ENCODE results near the gene PRIM2. TPM values are rescaled to one million over a fixed set of nuclear protein-coding genes. Genes with fewer than 3 reads are reported as not detected.
A peak's percentile ranks its signal among the peaks of the same experiment; 100 is the strongest.
"Not testable (repeated sequence)": the region's sequence is repeated elsewhere in the genome, so short reads cannot be mapped to it uniquely, and the experiment has no call there.

PRIM2 gene
- total RNA-seq, 1 experiment from 2014 or later, result 60.0 TPM

GRCh38 chr6:57392047-57392446 is 74.6 kb downstream of the PRIM2 start:
- Histone ChIP-seq H3K36me3 (peaks cover 14% of the 10 kb centered on the region), H3K9me3 (peaks cover 11% of the 10 kb centered on the region)
- H3K4me3 ChIP-seq, DNase-seq, H3K27me3 ChIP-seq: not testable (repeated sequence)

- not testable (repeated sequence) for H3K27me3 ChIP-seq, H3K9me3 ChIP-seq, H3K4me3 ChIP-seq, H3K36me3 ChIP-seq
- DNase-seq, result peak; percentile 35
Observed at GRCh38 chr6:57419341-57419740, 101.9 kb downstream of the PRIM2 start.

- H3K27me3 ChIP-seq, result no peaks in the 10 kb centered on the region
- no peaks in the 10 kb centered on the region for H3K9me3 ChIP-seq
- H3K4me3 ChIP-seq, result no peak overlapping the region
- no peak for DNase-seq
- H3K36me3 ChIP-seq, result no peaks in the 10 kb centered on the region; the same call in 1 of the 2 replicates
Observed at GRCh38 chr6:57421503-57421902, 104.1 kb downstream of the PRIM2 start.

DNA sequence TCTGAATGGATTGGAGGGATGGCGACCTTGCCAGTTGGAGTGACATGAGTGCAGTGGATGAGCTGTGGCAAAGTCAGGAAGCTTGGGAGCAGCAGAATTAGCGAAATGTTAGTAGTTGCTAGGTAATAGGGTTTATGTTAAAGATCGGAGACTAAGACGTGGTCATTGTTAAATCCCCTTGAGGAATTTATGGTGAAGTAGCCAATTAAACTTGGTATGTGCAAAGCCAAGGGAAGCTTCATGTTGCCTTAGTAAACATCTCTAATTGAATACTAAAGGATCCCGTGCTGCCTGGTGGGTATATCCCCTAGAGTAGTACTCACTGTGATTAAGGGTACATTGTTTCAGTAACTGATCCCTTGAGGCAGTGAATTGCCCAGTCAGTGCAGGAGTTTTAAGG is 106.0 kb downstream of the PRIM2 start:
- H3K36me3 ChIP-seq, result no peaks in the 10 kb centered on the region; the same call in 1 of the 2 replicates
- DNase-seq, result no peak
- H3K27me3 ChIP-seq, result no peaks in the 10 kb centered on the region
- no peaks in the 10 kb centered on the region for H3K9me3 ChIP-seq
- H3K4me3 ChIP-seq, result no peak overlapping the region

DNA sequence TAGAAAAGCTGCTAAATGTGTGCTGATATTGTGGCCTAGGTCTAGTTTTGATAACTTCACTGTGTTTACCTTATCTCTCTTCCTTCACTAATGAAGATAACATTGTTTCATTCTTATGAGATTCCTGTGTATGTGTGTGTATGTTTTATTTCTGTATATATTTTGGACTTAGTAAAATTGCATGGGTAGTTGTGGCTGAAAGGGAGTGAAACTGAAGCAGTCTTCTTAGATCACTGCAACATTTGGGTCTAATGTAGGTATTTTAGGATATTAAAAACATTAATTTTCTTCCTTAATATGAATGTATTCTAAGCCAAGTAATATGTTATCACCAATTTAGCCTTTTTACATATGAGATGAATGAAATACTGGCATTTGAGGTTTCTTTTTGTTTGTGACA is 114.3 kb downstream of the PRIM2 start:
- not testable (repeated sequence) for DNase-seq, H3K36me3 ChIP-seq, H3K9me3 ChIP-seq, H3K4me3 ChIP-seq, H3K27me3 ChIP-seq

DNA sequence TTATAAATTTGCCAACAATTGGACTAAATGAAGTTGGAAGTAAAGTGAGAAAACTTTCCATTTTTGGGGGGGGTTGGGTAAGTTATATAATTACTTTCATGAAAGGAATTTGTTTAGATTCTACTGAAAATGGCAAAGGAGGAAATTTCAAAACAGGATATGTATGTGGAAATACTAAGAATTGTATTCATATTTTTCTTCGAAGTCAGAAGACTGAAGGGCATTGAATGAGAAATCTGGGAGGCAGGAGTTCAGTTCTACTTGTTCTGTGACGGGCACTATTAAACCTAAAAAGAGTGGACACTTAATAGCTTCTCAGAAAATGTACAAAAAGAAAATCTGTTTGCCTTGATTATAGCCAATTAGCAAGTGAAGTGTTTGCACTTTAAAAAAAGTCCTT is 114.7 kb downstream of the PRIM2 start:
- H3K9me3 ChIP-seq, result no peaks in the 10 kb centered on the region
- H3K36me3 ChIP-seq, result no peaks in the 10 kb centered on the region
- no peak for DNase-seq
- H3K27me3 ChIP-seq, result no peaks in the 10 kb centered on the region
- H3K4me3 ChIP-seq, result no peak overlapping the region

DNA sequence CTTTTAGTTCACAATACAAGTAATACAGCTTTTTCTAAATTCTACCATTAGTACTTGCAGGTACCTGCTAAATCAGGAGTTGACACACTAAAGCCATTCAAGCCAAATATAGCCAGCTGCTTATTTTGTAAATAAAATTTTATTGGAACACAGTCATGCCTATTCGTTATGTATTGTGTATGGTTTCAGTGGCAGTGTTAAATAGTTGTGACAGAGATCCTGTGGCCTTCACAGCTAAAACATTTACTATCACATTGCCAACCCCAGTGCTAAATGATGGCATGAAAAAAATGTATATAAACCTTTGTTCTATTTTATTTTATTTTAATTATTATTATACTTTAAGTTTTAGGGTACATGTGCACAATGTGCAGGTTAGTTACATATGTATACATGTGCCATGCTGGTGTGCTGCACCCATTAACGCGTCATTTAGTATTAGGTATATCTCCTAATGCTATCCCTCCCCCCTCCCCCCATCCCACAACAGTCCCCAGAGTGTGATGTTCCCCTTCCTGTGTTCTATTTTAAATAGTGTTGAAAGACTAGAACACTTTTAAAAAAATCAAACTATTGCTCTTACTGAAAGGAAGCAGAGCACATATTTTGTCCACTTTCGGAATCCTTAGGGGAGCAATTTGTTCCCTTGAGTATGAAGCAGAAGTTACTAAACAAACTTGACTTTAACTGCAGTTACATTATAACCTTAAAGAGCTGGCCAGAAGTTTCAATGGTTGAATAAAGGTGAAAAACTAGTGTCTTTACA is 115.7 kb downstream of the PRIM2 start:
- DNase-seq, result no peak
- Histone ChIP-seq H3K36me3 (no peaks in the 10 kb centered on the region), H3K4me3 (no peak overlapping the region), H3K27me3 (no peaks in the 10 kb centered on the region), H3K9me3 (no peaks in the 10 kb centered on the region)

GRCh38 chr6:57433790-57434189 is 116.4 kb downstream of the PRIM2 start:
- not testable (repeated sequence) for H3K27me3 ChIP-seq, H3K9me3 ChIP-seq, DNase-seq, H3K36me3 ChIP-seq, H3K4me3 ChIP-seq

DNA sequence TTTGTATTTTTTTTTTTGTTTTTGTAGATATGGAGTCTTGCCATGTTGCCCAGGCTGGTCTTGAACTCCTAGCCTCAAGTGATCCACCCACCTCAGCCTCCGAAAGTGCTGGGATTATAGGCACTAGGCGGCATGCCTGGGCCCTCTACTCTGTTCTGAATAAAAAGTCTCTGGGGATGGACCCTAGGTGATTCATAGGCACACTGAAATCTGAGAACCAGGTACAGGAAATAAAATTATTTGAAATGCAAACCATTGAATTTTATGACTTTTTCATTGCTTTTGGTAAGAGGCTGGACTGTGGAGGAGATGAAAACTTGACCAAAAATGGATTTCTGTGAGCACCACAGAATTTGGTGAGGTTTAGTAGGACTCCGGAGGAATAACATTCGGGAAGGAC is 117.5 kb downstream of the PRIM2 start:
- H3K27me3 ChIP-seq, result no peaks in the 10 kb centered on the region
- H3K36me3 ChIP-seq, result no peaks in the 10 kb centered on the region
- DNase-seq, result no peak
- H3K9me3 ChIP-seq, result no peaks in the 10 kb centered on the region
- H3K4me3 ChIP-seq, result no peak overlapping the region

DNA sequence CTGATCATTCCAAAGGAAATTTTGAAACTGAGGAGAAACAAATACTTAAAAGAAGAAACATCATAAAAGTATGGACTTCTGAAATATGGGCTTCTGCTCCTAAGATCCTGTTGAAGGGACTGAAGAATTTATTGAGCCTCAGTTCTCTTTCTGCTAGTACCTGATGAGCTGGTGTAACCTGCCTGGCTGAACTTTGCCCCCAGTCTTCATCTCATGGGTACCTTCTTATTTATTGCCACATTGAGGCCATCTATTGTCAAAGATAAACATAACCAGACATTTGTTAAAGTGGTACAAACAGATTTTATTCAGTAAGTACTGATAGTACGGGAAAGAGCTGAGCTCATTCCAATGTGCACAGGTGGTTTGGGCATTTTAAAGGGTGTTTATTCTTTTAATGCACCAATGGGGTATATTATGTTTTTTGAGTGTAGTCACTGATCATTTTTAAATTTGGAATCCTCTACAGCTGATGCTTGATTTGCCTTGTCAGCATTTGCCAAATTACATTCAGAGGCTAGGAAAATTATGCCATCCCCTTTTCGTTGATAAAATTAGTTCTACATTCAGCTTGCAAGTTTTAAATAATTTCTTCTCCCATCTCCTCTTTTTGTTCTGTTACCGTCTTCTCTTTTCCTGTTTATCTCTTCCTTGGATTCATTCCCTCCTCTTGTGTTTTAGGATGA is 118.2 kb downstream of the PRIM2 start:
- Histone ChIP-seq H3K27me3 (no peaks in the 10 kb centered on the region), H3K36me3 (no peaks in the 10 kb centered on the region), H3K4me3 (no peak overlapping the region), H3K9me3 (no peaks in the 10 kb centered on the region)
- no peak for DNase-seq

- not testable (repeated sequence) for H3K36me3 ChIP-seq, DNase-seq
Observed at GRCh38 chr6:57440735-57441134, 123.3 kb downstream of the PRIM2 start.

DNA sequence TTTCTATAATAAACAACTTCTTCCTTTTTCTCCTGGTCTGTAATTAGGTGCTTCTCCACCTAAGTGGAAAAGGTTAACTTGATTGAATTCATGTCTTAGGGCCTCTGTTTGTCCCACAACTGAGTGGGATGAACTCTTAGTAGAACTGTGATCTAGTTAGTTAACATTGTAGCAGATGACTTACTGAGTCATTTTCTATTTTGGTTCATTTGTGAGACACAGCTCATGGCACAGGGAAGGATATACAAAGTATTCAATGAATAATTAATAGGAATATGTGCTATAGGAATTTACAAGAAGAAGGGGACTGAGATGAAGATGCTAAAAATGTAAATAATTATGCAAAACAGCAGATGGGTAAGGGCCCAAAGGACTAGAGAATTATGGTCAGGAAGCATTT is 124.7 kb downstream of the PRIM2 start:
- H3K27me3 ChIP-seq, H3K4me3 ChIP-seq, DNase-seq, H3K9me3 ChIP-seq, H3K36me3 ChIP-seq: not testable (repeated sequence)

More at GRCh38 chr6:57440735-57441134, 123.3 kb downstream of the PRIM2 start:
- H3K9me3 ChIP-seq, H3K4me3 ChIP-seq, H3K27me3 ChIP-seq: not testable (repeated sequence)

- not testable (repeated sequence) for H3K27me3 ChIP-seq, DNase-seq, H3K9me3 ChIP-seq, H3K36me3 ChIP-seq, H3K4me3 ChIP-seq
Observed at GRCh38 chr6:57443181-57443580, 125.8 kb downstream of the PRIM2 start.

DNA sequence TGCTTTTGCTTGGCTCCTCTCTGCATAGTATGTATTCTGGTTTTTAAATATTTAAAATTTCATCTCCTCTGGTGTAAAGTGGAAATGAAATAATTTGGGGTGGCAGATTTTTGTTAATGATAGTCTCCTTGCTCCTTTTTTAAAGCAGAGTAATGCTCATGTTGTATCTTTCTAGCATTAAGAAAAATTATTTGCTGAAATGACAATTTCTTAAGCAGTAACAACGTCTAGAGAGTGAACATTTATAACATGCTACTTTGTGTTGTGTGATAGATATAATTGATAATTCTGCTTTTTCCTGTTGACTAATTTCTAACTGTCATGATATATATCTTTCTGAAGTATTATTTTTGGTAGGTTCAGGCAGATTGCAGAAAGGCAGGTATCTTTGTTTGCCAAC is 127.4 kb downstream of the PRIM2 start:
- H3K36me3 ChIP-seq, H3K4me3 ChIP-seq, DNase-seq, H3K9me3 ChIP-seq, H3K27me3 ChIP-seq: not testable (repeated sequence)

DNA sequence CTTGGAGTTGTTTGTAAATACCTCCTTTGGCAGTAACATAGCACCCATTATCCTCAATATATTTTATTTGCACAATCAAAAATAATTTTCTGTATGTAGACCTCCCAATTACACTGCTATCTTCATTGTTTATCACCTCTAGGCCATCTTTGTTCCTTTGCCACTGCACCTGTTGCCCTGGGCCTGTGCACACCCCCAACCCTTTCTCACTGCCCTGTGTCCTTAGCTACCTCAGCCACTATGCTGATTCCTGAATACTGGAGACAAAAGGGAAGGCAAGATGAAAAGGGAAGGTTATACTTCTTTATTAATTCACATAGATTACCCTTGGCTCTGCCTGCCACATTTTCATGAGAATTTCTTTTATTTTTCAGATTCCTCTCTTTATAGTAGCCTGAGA is 127.9 kb downstream of the PRIM2 start:
- not testable (repeated sequence) for DNase-seq, H3K36me3 ChIP-seq, H3K27me3 ChIP-seq, H3K4me3 ChIP-seq, H3K9me3 ChIP-seq

DNA sequence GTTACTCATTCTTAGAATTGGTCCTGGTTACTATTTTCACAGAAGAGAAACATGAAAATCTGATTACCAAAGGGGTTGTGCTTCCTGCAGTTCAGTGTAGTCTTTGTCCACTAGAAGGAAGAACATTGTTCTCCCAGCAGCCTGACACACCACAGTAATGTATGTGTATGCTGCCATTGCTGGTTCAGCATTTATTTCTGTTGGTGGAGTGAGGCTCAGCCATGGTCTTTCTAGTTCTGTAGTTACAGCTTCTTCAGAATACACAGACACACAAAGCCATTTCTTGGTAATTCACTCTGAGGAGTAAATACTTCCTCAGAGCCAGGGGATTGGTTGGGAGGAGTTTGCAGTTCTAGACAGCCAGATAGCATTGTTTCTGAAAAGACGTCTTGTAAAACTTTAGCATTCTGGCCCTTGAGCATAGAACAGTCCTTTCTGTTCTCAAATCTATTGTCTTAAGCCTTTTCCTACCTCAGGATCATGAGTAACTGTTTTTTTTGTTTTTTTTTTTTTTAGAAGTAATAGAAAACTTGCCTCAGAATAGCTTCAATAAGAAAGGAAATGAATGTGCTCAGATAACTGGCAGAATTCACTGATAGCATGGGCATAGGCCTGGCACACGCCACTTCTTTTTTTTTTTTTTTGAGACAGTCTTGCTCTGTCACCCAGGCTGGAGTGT is 128.5 kb downstream of the PRIM2 start:
- not testable (repeated sequence) for H3K4me3 ChIP-seq, H3K9me3 ChIP-seq, H3K36me3 ChIP-seq, DNase-seq, H3K27me3 ChIP-seq

DNA sequence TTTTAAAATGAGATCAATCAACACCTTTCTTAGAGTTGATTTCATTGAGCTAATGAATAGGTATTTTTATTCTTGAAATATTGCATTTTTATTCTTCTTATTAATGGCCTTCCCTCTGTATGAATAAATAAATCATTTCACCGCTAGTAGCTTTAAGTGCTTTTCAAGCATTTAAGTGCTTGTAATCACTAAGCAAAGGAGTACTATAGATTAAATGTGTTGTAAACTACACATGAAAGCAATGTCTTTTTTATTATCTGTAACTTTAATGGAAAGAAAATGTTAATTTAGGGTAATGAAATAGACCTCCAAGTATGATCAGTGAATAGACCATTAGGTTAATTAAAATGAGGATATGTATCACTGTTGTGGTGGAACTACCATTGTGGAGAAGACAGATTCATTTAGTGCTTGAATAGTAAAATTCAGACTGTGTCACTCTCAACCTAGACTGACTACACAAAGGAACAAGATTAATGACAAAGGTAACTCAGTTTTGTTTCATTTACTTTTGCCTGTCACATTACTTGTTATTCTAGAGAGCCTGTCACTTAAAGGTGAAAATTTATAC is 132.2 kb downstream of the PRIM2 start:
- DNase-seq, H3K27me3 ChIP-seq, H3K9me3 ChIP-seq, H3K36me3 ChIP-seq, H3K4me3 ChIP-seq: not testable (repeated sequence)
